Lower lobe of right lung (tissue), 2 donors: ENCODE measurements around the gene DENND4B. TPM values are rescaled to one million over a fixed set of nuclear protein-coding genes. Genes with fewer than 3 reads are reported as not detected.
A peak's percentile ranks its signal among the peaks of the same experiment; 100 is the strongest.

Experiments
- ATAC-seq, 2 donors: fragments of 200-7000 bp; cut with Tn5 transposase; one replicate each; pipeline ENCODE4 v1.9.1; 2020 to 2022; ENCODE audit warnings: mild to moderate bottlenecking in 2 of 2, moderate library complexity in 2 of 2
- DNase-seq: peaks from one replicate; pipeline ENCODE4 v3.0.0-alpha.2; 2020
- H3K27ac ChIP-seq: fragments of 200-600 bp; one replicate; pipeline ENCODE4 v1.8.0; 2022
- H3K27me3 ChIP-seq: fragments of 200-600 bp; one replicate; pipeline ENCODE4 v1.8.0; 2022; ENCODE audit warnings: low read depth
- H3K36me3 ChIP-seq: fragments of 200-600 bp; one replicate; pipeline ENCODE4 v1.8.0; 2022; ENCODE audit warnings: mild to moderate bottlenecking
- H3K4me1 ChIP-seq: fragments of 200-600 bp; one replicate; pipeline ENCODE4 v1.8.0; 2022
- H3K4me3 ChIP-seq: fragments of 200-600 bp; one replicate; pipeline ENCODE4 v1.8.0; 2022; ENCODE audit warnings: mild to moderate bottlenecking
- H3K9me3 ChIP-seq: fragments of 200-600 bp; one replicate; pipeline ENCODE4 v1.8.0; 2022
- intact Hi-C: fragments of 100-400 bp; cut with DNase I; formaldehyde crosslinking; loops from one replicate; pipeline ENCODE4 v1.11.0; 2022
- total RNA-seq: library from RNA; stranded (reverse); fragmentation: NEBNext Ultra II Directional; extraction: Animal tissue kit (Norgen Biotek cat#: 25700); gene quantifications from one replicate; pipeline ENCODE4 v1.2.1, GENCODE V29; 2021
- TF ChIP-seq, protein P1 (sequence below): fragments of 200-600 bp; IDR thresholded peaks from one replicate; pipeline ENCODE4 v1.8.0; 2022; ENCODE audit warnings: antibody characterized with exemption, mild to moderate bottlenecking
- donor health status: DM: no; HTN: yes; CAD: no; lungs with severe emphysema.

Gene DENND4B
- total RNA-seq, 1 donor from 2014 or later = 95.4 TPM

DNA sequence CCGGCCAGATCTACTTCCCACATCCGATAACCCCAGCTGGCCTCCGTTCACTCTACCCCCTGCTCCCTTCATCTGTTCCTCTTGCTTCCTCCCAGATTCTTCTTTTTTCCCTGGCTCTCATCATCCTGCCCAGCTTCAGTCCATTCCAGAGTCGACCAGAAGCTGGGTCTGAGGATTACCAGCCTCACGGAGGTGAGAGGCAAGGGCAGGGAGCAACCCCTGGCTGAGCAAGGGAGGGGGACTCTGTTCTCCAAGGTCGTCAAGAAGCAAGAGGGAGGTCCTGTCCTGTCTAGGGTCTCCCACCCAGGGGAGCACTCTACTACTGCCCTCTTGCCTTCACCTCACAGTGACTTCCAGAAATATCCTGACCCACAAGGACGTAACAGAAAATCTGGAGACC, 27.0 kb upstream of the DENND4B start:
- Histone ChIP-seq H3K27ac (no peak overlapping the region), H3K9me3 (no peaks in the 10 kb centered on the region), H3K27me3 (no peaks in the 10 kb centered on the region), H3K4me3 (no peak overlapping the region), H3K4me1 (peaks cover 25% of the 10 kb centered on the region), H3K36me3 (peaks cover 36% of the 10 kb centered on the region)
- no peak for ATAC-seq
- no peak for DNase-seq
- TF ChIP-seq, protein P1, sequence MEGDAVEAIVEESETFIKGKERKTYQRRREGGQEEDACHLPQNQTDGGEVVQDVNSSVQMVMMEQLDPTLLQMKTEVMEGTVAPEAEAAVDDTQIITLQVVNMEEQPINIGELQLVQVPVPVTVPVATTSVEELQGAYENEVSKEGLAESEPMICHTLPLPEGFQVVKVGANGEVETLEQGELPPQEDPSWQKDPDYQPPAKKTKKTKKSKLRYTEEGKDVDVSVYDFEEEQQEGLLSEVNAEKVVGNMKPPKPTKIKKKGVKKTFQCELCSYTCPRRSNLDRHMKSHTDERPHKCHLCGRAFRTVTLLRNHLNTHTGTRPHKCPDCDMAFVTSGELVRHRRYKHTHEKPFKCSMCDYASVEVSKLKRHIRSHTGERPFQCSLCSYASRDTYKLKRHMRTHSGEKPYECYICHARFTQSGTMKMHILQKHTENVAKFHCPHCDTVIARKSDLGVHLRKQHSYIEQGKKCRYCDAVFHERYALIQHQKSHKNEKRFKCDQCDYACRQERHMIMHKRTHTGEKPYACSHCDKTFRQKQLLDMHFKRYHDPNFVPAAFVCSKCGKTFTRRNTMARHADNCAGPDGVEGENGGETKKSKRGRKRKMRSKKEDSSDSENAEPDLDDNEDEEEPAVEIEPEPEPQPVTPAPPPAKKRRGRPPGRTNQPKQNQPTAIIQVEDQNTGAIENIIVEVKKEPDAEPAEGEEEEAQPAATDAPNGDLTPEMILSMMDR = no peak
- intact Hi-C loops = no loop called here

DNA sequence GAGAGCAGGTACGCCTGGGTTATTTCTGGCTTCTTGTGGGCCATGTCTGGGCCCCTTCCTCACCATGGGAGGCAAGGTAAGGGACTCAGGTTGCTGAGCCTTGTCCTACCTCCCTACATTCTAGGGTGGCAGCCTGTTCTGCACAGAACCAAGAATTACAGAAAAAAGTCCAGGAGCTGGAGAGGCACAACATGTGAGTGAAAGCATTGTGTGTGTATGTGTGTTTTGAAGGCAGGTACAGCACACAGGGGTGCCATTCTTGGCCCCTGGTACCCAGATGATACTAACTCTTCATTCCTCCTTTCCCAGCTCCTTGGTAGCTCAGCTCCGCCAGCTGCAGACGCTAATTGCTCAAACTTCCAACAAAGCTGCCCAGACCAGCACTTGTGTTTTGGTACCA, 26.6 kb upstream of the DENND4B start:
- intact Hi-C loops = no loop called here
- Histone ChIP-seq H3K27me3 (no peaks in the 10 kb centered on the region), H3K27ac (no peak overlapping the region), H3K9me3 (no peaks in the 10 kb centered on the region), H3K36me3 (peaks cover 36% of the 10 kb centered on the region), H3K4me1 (peaks cover 25% of the 10 kb centered on the region), H3K4me3 (no peak overlapping the region)
- TF ChIP-seq, protein P1 = no peak
- ATAC-seq = no peak
- no peak for DNase-seq

DNA sequence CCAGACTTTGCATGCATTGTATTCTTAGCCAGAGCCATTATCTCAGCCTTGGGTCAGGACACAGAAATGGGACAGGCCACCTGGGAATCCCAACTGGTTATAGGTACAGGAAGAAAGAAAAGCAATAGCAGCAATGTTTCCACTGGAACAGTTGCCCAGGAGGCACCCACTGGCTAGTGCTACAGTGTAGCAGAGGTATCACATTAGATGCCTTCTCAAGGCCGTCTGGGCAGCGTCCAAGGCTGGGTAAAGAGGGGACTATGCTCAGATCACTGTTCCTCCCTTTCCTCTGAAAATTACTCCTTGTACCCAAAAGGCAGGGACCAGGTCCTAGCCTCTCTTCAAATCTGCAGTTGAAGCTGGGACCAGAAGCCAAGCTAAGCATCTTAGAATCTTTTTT, 23.8 kb upstream of the DENND4B start:
- intact Hi-C loops = no loop called here
- DNase-seq = no peak

DNA sequence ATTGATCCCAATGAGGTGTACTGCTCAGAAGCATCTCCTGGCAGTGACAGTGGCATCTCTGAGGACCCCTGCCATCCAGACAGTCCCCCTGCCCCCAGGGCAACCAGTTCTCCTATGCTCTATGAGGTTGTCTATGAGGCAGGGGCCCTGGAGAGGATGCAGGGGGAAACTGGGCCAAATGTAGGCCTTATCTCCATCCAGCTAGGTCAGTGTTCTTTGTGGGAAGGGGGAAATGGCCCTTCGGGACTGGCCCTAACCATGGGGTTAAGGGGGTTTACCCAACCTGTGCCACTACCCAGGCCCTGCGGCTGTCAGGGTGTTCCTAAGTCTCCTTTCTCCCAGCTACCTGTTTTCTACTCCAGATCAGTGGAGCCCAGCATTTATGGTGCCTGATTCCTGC, 22.5 kb upstream of the DENND4B start:
- DNase-seq = no peak
- intact Hi-C loops = no loop called here
- TF ChIP-seq, protein P1 = no peak
- H3K9me3 ChIP-seq = no peaks in the 10 kb centered on the region
- H3K27me3 ChIP-seq = no peaks in the 10 kb centered on the region
- peaks cover 14% of the 10 kb centered on the region for H3K36me3 ChIP-seq
- no peak for ATAC-seq
- H3K4me1 ChIP-seq = peaks cover 33% of the 10 kb centered on the region
- H3K4me3 ChIP-seq = peak overlapping the region; percentile 73
- H3K27ac ChIP-seq = no peak overlapping the region

More for the DNA sequence above, 23.8 kb upstream of the DENND4B start:
- Histone ChIP-seq H3K4me1 (peaks cover 24% of the 10 kb centered on the region), H3K9me3 (no peaks in the 10 kb centered on the region), H3K27me3 (no peaks in the 10 kb centered on the region), H3K4me3 (no peak overlapping the region), H3K27ac (no peak overlapping the region), H3K36me3 (peaks cover 28% of the 10 kb centered on the region)
- TF ChIP-seq, protein P1 = no peak
- no peak for ATAC-seq

DNA sequence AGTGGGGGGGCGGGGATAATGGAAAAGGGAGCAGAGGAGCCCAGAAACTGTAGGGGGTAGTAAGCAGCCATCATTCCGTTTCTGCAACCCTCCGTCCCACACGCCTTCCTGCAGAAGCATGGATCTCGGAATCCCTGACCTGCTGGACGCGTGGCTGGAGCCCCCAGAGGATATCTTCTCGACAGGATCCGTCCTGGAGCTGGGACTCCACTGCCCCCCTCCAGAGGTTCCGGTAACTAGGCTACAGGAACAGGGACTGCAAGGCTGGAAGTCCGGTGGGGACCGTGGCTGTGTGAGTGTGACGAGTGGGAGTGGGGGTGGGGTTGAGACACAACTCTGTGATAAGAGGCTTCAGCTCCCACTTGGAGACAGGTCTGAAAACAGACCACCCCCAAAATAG, 21.9 kb upstream of the DENND4B start:
- Histone ChIP-seq H3K9me3 (no peaks in the 10 kb centered on the region), H3K27ac (peak overlapping the region; percentile 94), H3K4me1 (peaks cover 34% of the 10 kb centered on the region), H3K27me3 (no peaks in the 10 kb centered on the region), H3K36me3 (peaks cover 9% of the 10 kb centered on the region), H3K4me3 (peak overlapping the region; percentile 73)
- ATAC-seq (no peak), DNase-seq (no peak)
- TF ChIP-seq, protein P1 = no peak
- intact Hi-C loops = no loop called here

DNA sequence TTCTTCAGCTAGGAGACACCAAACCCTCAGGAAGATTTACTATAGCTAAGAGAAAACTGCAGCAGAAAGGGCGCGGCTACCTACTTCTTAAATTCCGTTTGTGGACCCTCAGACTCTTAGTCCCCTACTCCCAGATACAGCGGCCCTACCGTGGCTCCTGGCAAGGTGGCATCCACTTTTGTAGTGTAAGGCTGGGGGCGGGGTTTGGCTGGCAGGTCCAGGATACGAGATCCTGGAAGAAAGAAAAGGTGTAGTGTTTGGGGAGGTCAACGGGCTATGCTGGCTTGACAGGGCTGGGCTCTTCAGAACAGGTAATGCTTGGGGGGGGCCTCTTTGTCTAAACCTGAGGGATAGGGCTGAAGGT, 21.5 kb upstream of the DENND4B start:
- no peaks in the 10 kb centered on the region for H3K27me3 ChIP-seq
- TF ChIP-seq, protein P1 = no peak
- peak overlapping the region; percentile 94 for H3K27ac ChIP-seq
- H3K4me1 ChIP-seq = peaks cover 34% of the 10 kb centered on the region
- intact Hi-C loops = no loop called here
- H3K36me3 ChIP-seq = peaks cover 4% of the 10 kb centered on the region
- H3K9me3 ChIP-seq = no peaks in the 10 kb centered on the region
- peak; percentile 79 for DNase-seq
- no peak for ATAC-seq
- peak overlapping the region; percentile 73 for H3K4me3 ChIP-seq
